GM23338 (cell line): ENCODE measurements around the gene TNNT3. TPM values are rescaled to one million over a fixed set of nuclear protein-coding genes. Genes with fewer than 3 reads are reported as not detected.

Source experiments
- CREB1 ChIP-seq: fragments of 250-450 bp; sonication (Bioruptor Pico); IDR thresholded peaks from 2 replicates; pipeline ENCODE4 v1.5.0; 2020; ENCODE audit warnings: low read depth, mild to moderate bottlenecking, moderate library complexity
- STAT1 ChIP-seq: IDR thresholded peaks from one replicate; pipeline ENCODE4 v1.6.1; 2016; ENCODE audit warnings: antibody characterized with exemption; ENCODE audit not compliant: unreplicated experiment
- ZNF462 ChIP-seq: fragments of 250-450 bp; sonication (Bioruptor Pico); IDR thresholded peaks from 2 replicates; pipeline ENCODE4 v1.5.0; 2020; ENCODE audit warnings: mild to moderate bottlenecking, moderate library complexity
- polyA plus RNA-seq: library from polyadenylated mRNA; unstranded; fragments of >200 nt; fragmentation: Nextera tagmentation; extraction: Ambion mirVana; gene quantifications from 2 replicates; pipeline ENCODE4 v1.2.1, GENCODE V29; 2016
- total RNA-seq: library from RNA; depleted of rRNA; stranded (reverse); fragments of >200 nt; shearing (Covaris generic); gene quantifications from 2 replicates; pipeline ENCODE4 v1.2.3, GENCODE V29; 2014
- TF ChIP-seq, protein P1 (sequence below), 2 experiments: fragments of 200-600 bp in 1 of 2; sonication (generic) in 1 of 2; conservative IDR thresholded peaks; 2 replicates each; pipeline versions ENCODE4 v1.5.1 to v1.6.1; 2016 to 2017; ENCODE audit warnings: antibody characterized with exemption in 2 of 2, low read depth in 2 of 2, mild to moderate bottlenecking in 2 of 2, moderate library complexity in 1 of 2
- TF ChIP-seq, protein P2 (sequence below): IDR thresholded peaks from one replicate; pipeline ENCODE4 v1.6.1; 2018; ENCODE audit warnings: antibody characterized with exemption; ENCODE audit not compliant: unreplicated experiment

Gene TNNT3
- total and polyA plus RNA-seq, 2 experiments from 2014 or later: not detected

DNA sequence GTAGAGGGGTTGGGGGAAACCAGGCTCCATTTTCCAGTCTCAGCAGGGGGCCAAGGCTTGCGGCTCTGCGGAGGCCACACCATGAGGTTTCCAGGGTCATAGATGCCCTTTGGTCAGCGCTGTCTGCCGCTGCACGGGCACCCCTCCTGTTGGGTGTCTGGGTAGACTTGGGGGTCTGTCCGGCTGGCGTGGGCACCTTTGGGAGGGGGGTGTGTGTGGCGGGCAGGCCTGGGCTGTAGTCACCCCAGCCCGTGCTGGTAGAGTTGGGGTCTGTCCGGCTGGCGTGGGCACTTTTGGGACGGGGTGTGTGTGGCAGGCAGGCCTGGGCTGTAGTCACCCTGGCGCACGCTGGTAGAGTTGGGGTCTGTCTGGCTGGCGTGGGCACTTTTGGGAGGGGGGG is 48.0 kb upstream of the TNNT3 start (continued):
- TF ChIP-seq ZNF462 (CRISPR knock-in tag) (no peak), STAT1 (no peak), CREB1 (CRISPR knock-in tag) (no peak)
- TF ChIP-seq, protein P1, sequence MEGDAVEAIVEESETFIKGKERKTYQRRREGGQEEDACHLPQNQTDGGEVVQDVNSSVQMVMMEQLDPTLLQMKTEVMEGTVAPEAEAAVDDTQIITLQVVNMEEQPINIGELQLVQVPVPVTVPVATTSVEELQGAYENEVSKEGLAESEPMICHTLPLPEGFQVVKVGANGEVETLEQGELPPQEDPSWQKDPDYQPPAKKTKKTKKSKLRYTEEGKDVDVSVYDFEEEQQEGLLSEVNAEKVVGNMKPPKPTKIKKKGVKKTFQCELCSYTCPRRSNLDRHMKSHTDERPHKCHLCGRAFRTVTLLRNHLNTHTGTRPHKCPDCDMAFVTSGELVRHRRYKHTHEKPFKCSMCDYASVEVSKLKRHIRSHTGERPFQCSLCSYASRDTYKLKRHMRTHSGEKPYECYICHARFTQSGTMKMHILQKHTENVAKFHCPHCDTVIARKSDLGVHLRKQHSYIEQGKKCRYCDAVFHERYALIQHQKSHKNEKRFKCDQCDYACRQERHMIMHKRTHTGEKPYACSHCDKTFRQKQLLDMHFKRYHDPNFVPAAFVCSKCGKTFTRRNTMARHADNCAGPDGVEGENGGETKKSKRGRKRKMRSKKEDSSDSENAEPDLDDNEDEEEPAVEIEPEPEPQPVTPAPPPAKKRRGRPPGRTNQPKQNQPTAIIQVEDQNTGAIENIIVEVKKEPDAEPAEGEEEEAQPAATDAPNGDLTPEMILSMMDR (conservative IDR thresholded peaks at IDR 0.05; ENCODE audit: low read depth in 2 of 2): no peak
- TF ChIP-seq, protein P2, sequence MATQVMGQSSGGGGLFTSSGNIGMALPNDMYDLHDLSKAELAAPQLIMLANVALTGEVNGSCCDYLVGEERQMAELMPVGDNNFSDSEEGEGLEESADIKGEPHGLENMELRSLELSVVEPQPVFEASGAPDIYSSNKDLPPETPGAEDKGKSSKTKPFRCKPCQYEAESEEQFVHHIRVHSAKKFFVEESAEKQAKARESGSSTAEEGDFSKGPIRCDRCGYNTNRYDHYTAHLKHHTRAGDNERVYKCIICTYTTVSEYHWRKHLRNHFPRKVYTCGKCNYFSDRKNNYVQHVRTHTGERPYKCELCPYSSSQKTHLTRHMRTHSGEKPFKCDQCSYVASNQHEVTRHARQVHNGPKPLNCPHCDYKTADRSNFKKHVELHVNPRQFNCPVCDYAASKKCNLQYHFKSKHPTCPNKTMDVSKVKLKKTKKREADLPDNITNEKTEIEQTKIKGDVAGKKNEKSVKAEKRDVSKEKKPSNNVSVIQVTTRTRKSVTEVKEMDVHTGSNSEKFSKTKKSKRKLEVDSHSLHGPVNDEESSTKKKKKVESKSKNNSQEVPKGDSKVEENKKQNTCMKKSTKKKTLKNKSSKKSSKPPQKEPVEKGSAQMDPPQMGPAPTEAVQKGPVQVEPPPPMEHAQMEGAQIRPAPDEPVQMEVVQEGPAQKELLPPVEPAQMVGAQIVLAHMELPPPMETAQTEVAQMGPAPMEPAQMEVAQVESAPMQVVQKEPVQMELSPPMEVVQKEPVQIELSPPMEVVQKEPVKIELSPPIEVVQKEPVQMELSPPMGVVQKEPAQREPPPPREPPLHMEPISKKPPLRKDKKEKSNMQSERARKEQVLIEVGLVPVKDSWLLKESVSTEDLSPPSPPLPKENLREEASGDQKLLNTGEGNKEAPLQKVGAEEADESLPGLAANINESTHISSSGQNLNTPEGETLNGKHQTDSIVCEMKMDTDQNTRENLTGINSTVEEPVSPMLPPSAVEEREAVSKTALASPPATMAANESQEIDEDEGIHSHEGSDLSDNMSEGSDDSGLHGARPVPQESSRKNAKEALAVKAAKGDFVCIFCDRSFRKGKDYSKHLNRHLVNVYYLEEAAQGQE: no peak
